Posterior cingulate gyrus (tissue), 11 donors: ENCODE data around the gene IER2.

Experiments used
- DNase-seq, 10 donors: peaks; one replicate each; pipeline versions ENCODE4 v3.0.0 to v3.0.0-alpha.2; 2020 to 2021; ENCODE audit warnings: mixed read lengths in 3 of 10
- intact Hi-C: fragments of 100-400 bp; cut with DNase I; formaldehyde crosslinking; loops from one replicate; pipeline ENCODE4 v1.15.1; 2023

The IER2 gene

GRCh38 chr19:13118424-13119193 lies 31.6 kb upstream of the IER2 start:
- intact Hi-C loops = loop anchor here (1.0 kb wide), 1 partner anchor 32 kb away; the partner anchor contains the start of genes IER2 and STX10
- DNase-seq = peak in 1 of 10 donors; percentile 78

GRCh38 chr19:13119627-13120026 lies 30.6 kb upstream of the IER2 start:
- intact Hi-C loops = no loop called here
- DNase-seq = no peak

- intact Hi-C loops = no loop called here
Observed at GRCh38 chr19:13120031-13120430, 30.2 kb upstream of the IER2 start.

GRCh38 chr19:13120817-13121216 lies 29.4 kb upstream of the IER2 start:
- intact Hi-C loops = no loop called here
- no peak for DNase-seq

More at GRCh38 chr19:13120031-13120430, 30.2 kb upstream of the IER2 start:
- DNase-seq = no peak

GRCh38 chr19:13121551-13122274 lies 28.5 kb upstream of the IER2 start:
- DNase-seq = no peak
- intact Hi-C loops = no loop called here

GRCh38 chr19:13122275-13122878 lies 27.8 kb upstream of the IER2 start:
- intact Hi-C loops = no loop called here
- no peak for DNase-seq

- intact Hi-C loops = no loop called here
- DNase-seq = peak in 8 of 10 donors; percentile 46 to 94 (median 70)
Observed at GRCh38 chr19:13122980-13123957, 26.9 kb upstream of the IER2 start.

- intact Hi-C loops = no loop called here
- DNase-seq = no peak
Observed at GRCh38 chr19:13127051-13127450, 23.2 kb upstream of the IER2 start.

- intact Hi-C loops = no loop called here
- DNase-seq = peak in 1 of 10 donors; percentile 86
Observed at GRCh38 chr19:13127811-13128575, 22.2 kb upstream of the IER2 start.

GRCh38 chr19:13128583-13128982 lies 21.6 kb upstream of the IER2 start:
- DNase-seq = no peak
- intact Hi-C loops = no loop called here

- intact Hi-C loops = no loop called here
- no peak for DNase-seq
Observed at GRCh38 chr19:13129384-13129783, 20.8 kb upstream of the IER2 start.

- intact Hi-C loops = no loop called here
- no peak for DNase-seq
Observed at GRCh38 chr19:13130886-13131490, 19.2 kb upstream of the IER2 start.

GRCh38 chr19:13132471-13133180 lies 17.6 kb upstream of the IER2 start:
- intact Hi-C loops = no loop called here
- DNase-seq = peak in 1 of 10 donors; percentile 62

- DNase-seq = peak in 3 of 10 donors; percentile 42 to 83 (median 45)
Observed at GRCh38 chr19:13133241-13133870, 16.9 kb upstream of the IER2 start.

GRCh38 chr19:13134626-13135025 lies 15.6 kb upstream of the IER2 start:
- intact Hi-C loops = no loop called here
- no peak for DNase-seq

More at GRCh38 chr19:13133241-13133870, 16.9 kb upstream of the IER2 start:
- intact Hi-C loops = no loop called here

- peak in 3 of 10 donors; percentile 82 to 91 (median 90) for DNase-seq
- intact Hi-C loops = no loop called here
Observed at GRCh38 chr19:13135068-13136062, 14.8 kb upstream of the IER2 start.
